A673 (cell line): ENCODE data around the gene MISP3. TPM values are rescaled to one million over a fixed set of nuclear protein-coding genes. Genes with fewer than 3 reads are reported as not detected.
"Not testable (repeated sequence)": the region's sequence is repeated elsewhere in the genome, so short reads cannot be mapped to it uniquely, and the experiment has no call there.

ENCODE experiments used
- BruUV-seq: library from RNA; stranded (reverse); fragments of 400-500 nt; replicated peaks from 2 replicates; lab custom pipeline; 2021; lab: Mats Ljungman, UMichigan
- CTCF ChIA-PET: fragments of 300-600 bp; sonication (Branson Sonifier 250); formaldehyde crosslinking; loops from one replicate; lab custom pipeline; 2022; ENCODE audit warnings: antibody characterized with exemption; lab: Charles Lee
- POLR2A ChIA-PET: fragments of 300-600 bp; sonication (Branson Sonifier 250); formaldehyde crosslinking; loops from one replicate; lab custom pipeline; 2022; ENCODE audit warnings: antibody characterized with exemption; ENCODE audit not compliant: low non-redundant PET; lab: Charles Lee
- DNase-seq: peaks from one replicate; pipeline ENCODE4 v3.0.0-alpha.2; 2015; ENCODE audit warnings: low spot score
- H3K27ac ChIP-seq: fragments of 200-600 bp; sonication (generic); 2 replicates; pipeline ENCODE4 v1.5.1; 2016; ENCODE audit warnings: mixed run types, low read depth, mild to moderate bottlenecking, mixed read lengths, antibody characterized with exemption, low read length; ENCODE audit not compliant: poor library complexity, severe bottlenecking
- H3K27me3 ChIP-seq: fragments of 200-600 bp; sonication (generic); replicated peaks from 2 replicates; pipeline ENCODE4 v1.6.1; 2017; ENCODE audit warnings: mixed run types, low read depth, mild to moderate bottlenecking, mixed read lengths, antibody characterized with exemption, low read length; ENCODE audit not compliant: insufficient read depth, poor library complexity
- H3K36me3 ChIP-seq: fragments of 200-600 bp; sonication (generic); 2 replicates; pipeline ENCODE4 v1.6.1; 2016; ENCODE audit warnings: mixed run types, mild to moderate bottlenecking, mixed read lengths, antibody characterized with exemption, low read length; ENCODE audit not compliant: insufficient read depth, poor library complexity, severe bottlenecking
- H3K4me1 ChIP-seq: fragments of 200-600 bp; sonication (generic); 2 replicates; pipeline ENCODE4 v1.6.1; 2017; ENCODE audit warnings: mixed run types, mild to moderate bottlenecking, mixed read lengths, antibody characterized with exemption, low read length; ENCODE audit not compliant: insufficient read depth, poor library complexity, severe bottlenecking
- H3K4me3 ChIP-seq: fragments of 200-600 bp; sonication (generic); 2 replicates; pipeline ENCODE4 v1.5.1; 2016; ENCODE audit warnings: low read depth, mixed run types, mild to moderate bottlenecking, mixed read lengths, low read length; ENCODE audit not compliant: poor library complexity, severe bottlenecking
- H3K9me3 ChIP-seq: fragments of 200-600 bp; sonication (generic); 2 replicates; pipeline ENCODE4 v1.6.1; 2016; ENCODE audit warnings: mixed run types, low read depth, mild to moderate bottlenecking, mixed read lengths, antibody characterized with exemption, low read length; ENCODE audit not compliant: poor library complexity, severe bottlenecking
- EZH2 ChIP-seq: fragments of 200-600 bp; sonication (generic); IDR thresholded peaks from 2 replicates; pipeline ENCODE4 v1.6.1; 2017; ENCODE audit warnings: borderline replicate concordance, low read depth, mild to moderate bottlenecking, mixed read lengths, antibody characterized with exemption, low read length; ENCODE audit not compliant: poor library complexity, severe bottlenecking
- intact Hi-C: fragments of 100-400 bp; cut with micrococcal nuclease; formaldehyde crosslinking; loops from one replicate; pipeline ENCODE4 v1.10.0; 2022; ENCODE audit not compliant: unreplicated experiment
- total RNA-seq: library from RNA; stranded (reverse); gene quantifications from 2 replicates; pipeline ENCODE4 v1.2.3, GENCODE V29; 2021
- TF ChIP-seq, protein P1 (sequence below): fragments of 300-800, 200-600 bp; sonication (generic); conservative IDR thresholded peaks from 2 replicates; pipeline ENCODE4 v1.5.1; 2017; ENCODE audit warnings: low read depth, mild to moderate bottlenecking, antibody characterized with exemption, low read length, moderate library complexity, mixed read lengths

Gene MISP3
- total RNA-seq, 1 experiment from 2014 or later, result 0.26 TPM

DNA sequence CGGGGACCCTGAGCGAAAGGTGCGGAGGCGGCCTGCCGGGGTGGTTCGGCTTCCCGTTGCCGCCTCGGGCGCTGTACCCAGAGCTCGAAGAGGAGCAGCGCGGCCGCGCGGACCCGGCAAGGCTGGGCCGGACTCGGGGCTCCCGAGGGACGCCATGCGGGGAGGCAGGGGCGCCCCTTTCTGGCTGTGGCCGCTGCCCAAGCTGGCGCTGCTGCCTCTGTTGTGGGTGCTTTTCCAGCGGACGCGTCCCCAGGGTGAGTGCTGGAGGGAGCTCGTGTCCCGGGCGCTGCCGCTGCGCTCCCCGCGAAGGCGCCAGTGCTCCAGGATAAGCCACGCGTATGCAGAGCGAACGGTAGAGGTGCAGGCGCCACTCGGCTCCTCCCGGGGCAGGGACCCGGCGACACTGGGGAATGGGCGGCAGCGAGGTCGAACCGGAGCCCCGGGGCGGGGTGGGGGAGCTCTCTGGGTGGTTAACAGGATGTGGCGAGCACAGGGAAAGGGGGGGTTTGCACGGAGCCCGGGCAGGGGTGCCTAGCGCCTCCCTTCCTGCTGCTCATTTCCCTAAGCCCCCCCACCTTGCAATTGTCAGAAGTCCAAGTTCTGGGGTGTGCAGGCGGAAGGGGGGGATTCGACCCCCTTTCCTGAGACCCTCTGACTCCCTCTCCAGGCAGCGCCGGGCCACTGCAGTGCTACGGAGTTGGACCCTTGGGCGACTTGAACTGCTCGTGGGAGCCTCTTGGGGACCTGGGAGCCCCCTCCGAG lies 40.7 kb upstream of the MISP3 start, which contains the start of gene IL27RA:
Gene IL27RA (plus strand): TSS at position 44 of the 762 bp plus-strand sequence. CDS start 111 bp downstream, at position 155.
- peak within 1 kb of the TSS; percentile 82 for H3K4me3 ChIP-seq
- H3K4me1 ChIP-seq, result no peaks in the 10 kb centered on the region
- H3K9me3 ChIP-seq, result no peaks in the 10 kb centered on the region
- H3K27ac ChIP-seq, result peak within 1 kb of the TSS; percentile 77
- ChIA-PET POLR2A (no interaction called here), CTCF (interaction anchor here (0.6 to 1.0 kb wide), 6 partner anchors 10 to 41 kb away, joined by 3 to 5 read pairs (median 3); partner anchors contain the start of gene MISP3)
- no peaks in the 10 kb centered on the region for H3K36me3 ChIP-seq
- intact Hi-C loops, result loop anchor here (5.0 kb wide), 1 partner anchor 150 kb away; no protein-coding TSS in a partner anchor
- BruUV-seq, result no TSS peak
- peak; percentile 77 for DNase-seq
- no peak for TF ChIP-seq EZH2
- TF ChIP-seq, protein P1, sequence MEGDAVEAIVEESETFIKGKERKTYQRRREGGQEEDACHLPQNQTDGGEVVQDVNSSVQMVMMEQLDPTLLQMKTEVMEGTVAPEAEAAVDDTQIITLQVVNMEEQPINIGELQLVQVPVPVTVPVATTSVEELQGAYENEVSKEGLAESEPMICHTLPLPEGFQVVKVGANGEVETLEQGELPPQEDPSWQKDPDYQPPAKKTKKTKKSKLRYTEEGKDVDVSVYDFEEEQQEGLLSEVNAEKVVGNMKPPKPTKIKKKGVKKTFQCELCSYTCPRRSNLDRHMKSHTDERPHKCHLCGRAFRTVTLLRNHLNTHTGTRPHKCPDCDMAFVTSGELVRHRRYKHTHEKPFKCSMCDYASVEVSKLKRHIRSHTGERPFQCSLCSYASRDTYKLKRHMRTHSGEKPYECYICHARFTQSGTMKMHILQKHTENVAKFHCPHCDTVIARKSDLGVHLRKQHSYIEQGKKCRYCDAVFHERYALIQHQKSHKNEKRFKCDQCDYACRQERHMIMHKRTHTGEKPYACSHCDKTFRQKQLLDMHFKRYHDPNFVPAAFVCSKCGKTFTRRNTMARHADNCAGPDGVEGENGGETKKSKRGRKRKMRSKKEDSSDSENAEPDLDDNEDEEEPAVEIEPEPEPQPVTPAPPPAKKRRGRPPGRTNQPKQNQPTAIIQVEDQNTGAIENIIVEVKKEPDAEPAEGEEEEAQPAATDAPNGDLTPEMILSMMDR, result peak; percentile 86
- no peaks in the 10 kb centered on the region for H3K27me3 ChIP-seq

DNA sequence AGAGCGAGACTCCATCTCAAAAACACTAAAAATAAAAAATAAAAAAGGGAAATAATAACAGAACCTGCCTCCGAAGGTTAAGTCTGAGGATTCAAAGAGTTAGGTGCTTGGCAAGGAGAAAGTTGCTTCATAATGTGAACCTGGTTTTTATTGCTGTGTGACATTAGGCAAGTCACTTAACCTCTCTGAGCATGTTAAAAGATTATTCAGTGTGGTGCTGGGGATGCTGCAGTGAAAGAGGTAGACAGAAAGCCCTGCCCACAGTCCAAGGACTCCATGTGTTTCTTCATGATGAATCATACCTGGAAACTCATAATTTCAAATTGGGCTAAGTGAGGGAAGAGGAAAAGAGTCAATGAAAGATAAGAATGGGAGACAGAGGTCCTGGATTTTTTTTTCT lies 38.6 kb upstream of the MISP3 start:
- no peaks in the 10 kb centered on the region for H3K9me3 ChIP-seq
- H3K27me3 ChIP-seq, result no peaks in the 10 kb centered on the region
- no peak for DNase-seq
- ChIA-PET CTCF (no interaction called here), POLR2A (interaction anchor here (0.6 kb wide), 1 partner anchor 40 kb away, joined by 3 read pairs; no protein-coding TSS in a partner anchor)
- BruUV-seq, result no TSS peak
- no peaks in the 10 kb centered on the region for H3K4me1 ChIP-seq
- no peak overlapping the region for H3K4me3 ChIP-seq
- TF ChIP-seq EZH2, result no peak
- TF ChIP-seq, protein P1, result no peak
- no peak overlapping the region for H3K27ac ChIP-seq
- intact Hi-C loops, result loop anchor here (5.0 kb wide), 1 partner anchor 152 kb away; no protein-coding TSS in a partner anchor
- H3K36me3 ChIP-seq, result no peaks in the 10 kb centered on the region

DNA sequence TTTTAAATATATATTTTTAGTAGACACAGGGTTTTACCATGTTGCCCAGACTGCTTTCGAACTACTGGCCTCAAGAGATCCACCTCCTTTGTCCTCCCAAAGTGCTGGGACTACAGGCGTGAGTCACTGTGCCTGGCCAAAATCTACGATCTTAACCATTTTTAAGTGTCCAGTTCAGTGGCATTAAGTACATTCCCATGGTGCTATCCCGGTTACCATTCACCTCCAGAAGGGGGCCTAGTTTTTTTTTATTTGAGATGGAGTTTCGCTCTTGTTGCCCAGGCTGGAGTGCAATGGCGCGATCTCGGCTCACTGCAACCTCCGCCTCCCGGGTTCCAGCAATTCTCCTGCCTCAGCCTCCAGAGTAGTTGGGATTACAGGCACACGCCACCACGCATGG lies 37.4 kb upstream of the MISP3 start:
- H3K36me3 ChIP-seq, H3K9me3 ChIP-seq, H3K27me3 ChIP-seq, H3K27ac ChIP-seq, H3K4me1 ChIP-seq, DNase-seq, BruUV-seq, intact Hi-C loops, POLR2A ChIA-PET, H3K4me3 ChIP-seq: not testable (repeated sequence)
- CTCF ChIA-PET, result interaction anchor here (0.6 kb wide), 1 partner anchor 157 kb away, joined by 3 read pairs; no protein-coding TSS in a partner anchor
- TF ChIP-seq, protein P1, result 0 out of 2 replicates have a peak, but pooled peaks have one; percentile 18
